ENCODE measurements around the gene ARHGAP15.

The ARHGAP15 gene

GRCh38 chr2:143504397-143504796 is 375.2 kb downstream of the ARHGAP15 start:
- Histone ChIP-seq H3K4me1 (ENCODE audit: insufficient read depth, insufficient read length) (no peaks in the 10 kb centered on the region), H3K27me3 (ENCODE audit: insufficient read depth, insufficient read length) (no peaks in the 10 kb centered on the region), H3K36me3 (ENCODE audit: insufficient read depth, insufficient read length, low read length) (no peaks in the 10 kb centered on the region), H3K4me3 (ENCODE audit: insufficient read length, low read depth) (no peak overlapping the region), H3K9me3 (ENCODE audit: insufficient read depth, low read length) (no peaks in the 10 kb centered on the region), H3K9ac (ENCODE audit: insufficient read length, low read depth) (no peak overlapping the region)
- no peak for DNase-seq (ENCODE audit: low read depth, low spot score)
- TF ChIP-seq ZNF274 (IDR thresholded peaks at IDR 0.05; ENCODE audit: low read depth, low read length), result no peak
- no peak for TF ChIP-seq YY1 (IDR thresholded peaks at IDR 0.05; ENCODE audit: insufficient read depth, insufficient read length)
- no peak for TF ChIP-seq SUZ12 (IDR thresholded peaks at IDR 0.05; ENCODE audit: extremely low read depth, insufficient read depth, insufficient read length)

- DNase-seq (ENCODE audit: low read depth, low spot score), result no peak
- H3K4me3 ChIP-seq (ENCODE audit: insufficient read length, low read depth), result no peak overlapping the region
- H3K9me3 ChIP-seq (ENCODE audit: insufficient read depth, low read length), result no peaks in the 10 kb centered on the region
- TF ChIP-seq YY1 (IDR thresholded peaks at IDR 0.05; ENCODE audit: insufficient read depth, insufficient read length) (no peak), ZNF274 (IDR thresholded peaks at IDR 0.05; ENCODE audit: low read depth, low read length) (no peak), SUZ12 (IDR thresholded peaks at IDR 0.05; ENCODE audit: extremely low read depth, insufficient read depth, insufficient read length) (no peak)
- H3K36me3 ChIP-seq (ENCODE audit: insufficient read depth, insufficient read length, low read length), result no peaks in the 10 kb centered on the region
- H3K9ac ChIP-seq (ENCODE audit: insufficient read length, low read depth), result no peak overlapping the region
- no peaks in the 10 kb centered on the region for H3K4me1 ChIP-seq (ENCODE audit: insufficient read depth, insufficient read length)
- no peaks in the 10 kb centered on the region for H3K27me3 ChIP-seq (ENCODE audit: insufficient read depth, insufficient read length)
These were observed 376.3 kb downstream of the ARHGAP15 start for GRCh38 chr2:143505542-143505941.

GRCh38 chr2:143513081-143513480 is 383.9 kb downstream of the ARHGAP15 start:
- Histone ChIP-seq H3K9ac (ENCODE audit: insufficient read length, low read depth) (no peak overlapping the region), H3K36me3 (ENCODE audit: insufficient read depth, insufficient read length, low read length) (no peaks in the 10 kb centered on the region), H3K9me3 (ENCODE audit: insufficient read depth, low read length) (no peaks in the 10 kb centered on the region), H3K4me3 (ENCODE audit: insufficient read length, low read depth) (no peak overlapping the region), H3K4me1 (ENCODE audit: insufficient read depth, insufficient read length) (no peaks in the 10 kb centered on the region), H3K27me3 (ENCODE audit: insufficient read depth, insufficient read length) (no peaks in the 10 kb centered on the region)
- TF ChIP-seq YY1 (IDR thresholded peaks at IDR 0.05; ENCODE audit: insufficient read depth, insufficient read length), result no peak
- peak; percentile 33 for DNase-seq (ENCODE audit: low read depth, low spot score)

- no peak overlapping the region for H3K4me3 ChIP-seq (ENCODE audit: insufficient read length, low read depth)
- H3K9ac ChIP-seq (ENCODE audit: insufficient read length, low read depth), result no peak overlapping the region
- DNase-seq (ENCODE audit: low read depth, low spot score), result no peak
- H3K9me3 ChIP-seq (ENCODE audit: insufficient read depth, low read length), result no peaks in the 10 kb centered on the region
- H3K36me3 ChIP-seq (ENCODE audit: insufficient read depth, insufficient read length, low read length), result no peaks in the 10 kb centered on the region
- no peaks in the 10 kb centered on the region for H3K27me3 ChIP-seq (ENCODE audit: insufficient read depth, insufficient read length)
- TF ChIP-seq SUZ12 (IDR thresholded peaks at IDR 0.05; ENCODE audit: extremely low read depth, insufficient read depth, insufficient read length) (no peak), YY1 (IDR thresholded peaks at IDR 0.05; ENCODE audit: insufficient read depth, insufficient read length) (no peak), ZNF274 (IDR thresholded peaks at IDR 0.05; ENCODE audit: low read depth, low read length) (no peak)
- no peaks in the 10 kb centered on the region for H3K4me1 ChIP-seq (ENCODE audit: insufficient read depth, insufficient read length)
These were observed 385.2 kb downstream of the ARHGAP15 start for GRCh38 chr2:143514413-143514812.

- no peak for TF ChIP-seq ZNF274 (IDR thresholded peaks at IDR 0.05; ENCODE audit: low read depth, low read length)
- no peak for TF ChIP-seq YY1 (IDR thresholded peaks at IDR 0.05; ENCODE audit: insufficient read depth, insufficient read length)
- no peak for TF ChIP-seq SUZ12 (IDR thresholded peaks at IDR 0.05; ENCODE audit: extremely low read depth, insufficient read depth, insufficient read length)
- DNase-seq (ENCODE audit: low read depth, low spot score), result no peak
- Histone ChIP-seq H3K9me3 (ENCODE audit: insufficient read depth, low read length) (no peaks in the 10 kb centered on the region), H3K27me3 (ENCODE audit: insufficient read depth, insufficient read length) (no peaks in the 10 kb centered on the region), H3K4me1 (ENCODE audit: insufficient read depth, insufficient read length) (no peaks in the 10 kb centered on the region), H3K4me3 (ENCODE audit: insufficient read length, low read depth) (no peak overlapping the region), H3K36me3 (ENCODE audit: insufficient read depth, insufficient read length, low read length) (no peaks in the 10 kb centered on the region), H3K9ac (ENCODE audit: insufficient read length, low read depth) (no peak overlapping the region)
These were observed 386.1 kb downstream of the ARHGAP15 start for GRCh38 chr2:143515318-143515717.

GRCh38 chr2:143519521-143519920 is 390.3 kb downstream of the ARHGAP15 start:
- TF ChIP-seq SUZ12 (IDR thresholded peaks at IDR 0.05; ENCODE audit: extremely low read depth, insufficient read depth, insufficient read length) (no peak), YY1 (IDR thresholded peaks at IDR 0.05; ENCODE audit: insufficient read depth, insufficient read length) (no peak), ZNF274 (IDR thresholded peaks at IDR 0.05; ENCODE audit: low read depth, low read length) (no peak)
- Histone ChIP-seq H3K4me1 (ENCODE audit: insufficient read depth, insufficient read length) (no peaks in the 10 kb centered on the region), H3K27me3 (ENCODE audit: insufficient read depth, insufficient read length) (no peaks in the 10 kb centered on the region), H3K36me3 (ENCODE audit: insufficient read depth, insufficient read length, low read length) (no peaks in the 10 kb centered on the region), H3K9me3 (ENCODE audit: insufficient read depth, low read length) (no peaks in the 10 kb centered on the region), H3K4me3 (ENCODE audit: insufficient read length, low read depth) (no peak overlapping the region), H3K9ac (ENCODE audit: insufficient read length, low read depth) (no peak overlapping the region)
- DNase-seq (ENCODE audit: low read depth, low spot score), result no peak

GRCh38 chr2:143521396-143521795 is 392.2 kb downstream of the ARHGAP15 start:
- Histone ChIP-seq H3K4me1 (ENCODE audit: insufficient read depth, insufficient read length) (no peaks in the 10 kb centered on the region), H3K27me3 (ENCODE audit: insufficient read depth, insufficient read length) (no peaks in the 10 kb centered on the region), H3K9me3 (ENCODE audit: insufficient read depth, low read length) (no peaks in the 10 kb centered on the region), H3K9ac (ENCODE audit: insufficient read length, low read depth) (no peak overlapping the region), H3K36me3 (ENCODE audit: insufficient read depth, insufficient read length, low read length) (no peaks in the 10 kb centered on the region), H3K4me3 (ENCODE audit: insufficient read length, low read depth) (no peak overlapping the region)
- no peak for TF ChIP-seq ZNF274 (IDR thresholded peaks at IDR 0.05; ENCODE audit: low read depth, low read length)
- no peak for TF ChIP-seq SUZ12 (IDR thresholded peaks at IDR 0.05; ENCODE audit: extremely low read depth, insufficient read depth, insufficient read length)
- no peak for TF ChIP-seq YY1 (IDR thresholded peaks at IDR 0.05; ENCODE audit: insufficient read depth, insufficient read length)
- DNase-seq (ENCODE audit: low read depth, low spot score), result no peak

GRCh38 chr2:143522699-143523098 is 393.5 kb downstream of the ARHGAP15 start:
- no peak for DNase-seq (ENCODE audit: low read depth, low spot score)
- Histone ChIP-seq H3K36me3 (ENCODE audit: insufficient read depth, insufficient read length, low read length) (no peaks in the 10 kb centered on the region), H3K9ac (ENCODE audit: insufficient read length, low read depth) (no peak overlapping the region), H3K9me3 (ENCODE audit: insufficient read depth, low read length) (no peaks in the 10 kb centered on the region), H3K4me3 (ENCODE audit: insufficient read length, low read depth) (no peak overlapping the region), H3K4me1 (ENCODE audit: insufficient read depth, insufficient read length) (no peaks in the 10 kb centered on the region), H3K27me3 (ENCODE audit: insufficient read depth, insufficient read length) (no peaks in the 10 kb centered on the region)
- TF ChIP-seq YY1 (IDR thresholded peaks at IDR 0.05; ENCODE audit: insufficient read depth, insufficient read length), result no peak
- TF ChIP-seq SUZ12 (IDR thresholded peaks at IDR 0.05; ENCODE audit: extremely low read depth, insufficient read depth, insufficient read length), result no peak
- TF ChIP-seq ZNF274 (IDR thresholded peaks at IDR 0.05; ENCODE audit: low read depth, low read length), result no peak

All from NT2/D1 (cell line).